DND-41 (cell line): ENCODE data around the gene WDR73.

Experiments used
- EZH2 ChIP-seq: IDR thresholded peaks from 3 replicates; pipeline ENCODE4 v1.6.1; 2012; ENCODE audit warnings: borderline replicate concordance, low read depth, mild to moderate bottlenecking, moderate library complexity, low read length, inconsistent platforms; ENCODE audit not compliant: severe bottlenecking
- TF ChIP-seq, protein P1 (sequence below): IDR thresholded peaks from 2 replicates; pipeline ENCODE4 v1.5.1; 2012; ENCODE audit warnings: borderline replicate concordance, low read length, moderate library complexity, mild to moderate bottlenecking; ENCODE audit not compliant: poor library complexity, severe bottlenecking; ENCODE audit errors: extremely low read depth

DNA sequence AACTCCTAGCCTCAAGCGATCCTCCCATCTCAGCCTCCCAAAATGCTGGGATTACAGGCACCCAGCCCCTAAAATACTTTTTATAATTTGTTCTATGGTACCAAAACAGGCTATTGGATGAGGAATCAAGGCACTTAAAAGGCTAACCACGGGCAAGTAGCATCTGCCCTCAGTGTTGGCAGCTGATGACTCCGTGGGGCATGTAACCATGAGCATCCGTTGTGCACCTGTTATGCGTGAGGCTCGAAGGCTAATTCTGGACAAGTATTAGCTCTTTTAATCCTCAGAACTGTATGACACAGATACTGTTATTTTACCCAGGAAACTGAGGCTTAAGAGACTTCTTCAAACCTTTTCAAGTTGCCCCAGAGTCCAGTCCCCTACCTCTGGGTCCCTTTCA lies 10.2 kb downstream of the WDR73 start:
- TF ChIP-seq, protein P1, sequence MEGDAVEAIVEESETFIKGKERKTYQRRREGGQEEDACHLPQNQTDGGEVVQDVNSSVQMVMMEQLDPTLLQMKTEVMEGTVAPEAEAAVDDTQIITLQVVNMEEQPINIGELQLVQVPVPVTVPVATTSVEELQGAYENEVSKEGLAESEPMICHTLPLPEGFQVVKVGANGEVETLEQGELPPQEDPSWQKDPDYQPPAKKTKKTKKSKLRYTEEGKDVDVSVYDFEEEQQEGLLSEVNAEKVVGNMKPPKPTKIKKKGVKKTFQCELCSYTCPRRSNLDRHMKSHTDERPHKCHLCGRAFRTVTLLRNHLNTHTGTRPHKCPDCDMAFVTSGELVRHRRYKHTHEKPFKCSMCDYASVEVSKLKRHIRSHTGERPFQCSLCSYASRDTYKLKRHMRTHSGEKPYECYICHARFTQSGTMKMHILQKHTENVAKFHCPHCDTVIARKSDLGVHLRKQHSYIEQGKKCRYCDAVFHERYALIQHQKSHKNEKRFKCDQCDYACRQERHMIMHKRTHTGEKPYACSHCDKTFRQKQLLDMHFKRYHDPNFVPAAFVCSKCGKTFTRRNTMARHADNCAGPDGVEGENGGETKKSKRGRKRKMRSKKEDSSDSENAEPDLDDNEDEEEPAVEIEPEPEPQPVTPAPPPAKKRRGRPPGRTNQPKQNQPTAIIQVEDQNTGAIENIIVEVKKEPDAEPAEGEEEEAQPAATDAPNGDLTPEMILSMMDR: no peak
- no peak for TF ChIP-seq EZH2
